Common myeloid progenitor, CD34-positive (primary cell): Measurements from ENCODE around the gene DFFA.

Experiments used
- CTCF ChIA-PET: fragments of 350-600 bp; sonication (Branson Sonifier 250); formaldehyde crosslinking; loops from one replicate; lab custom pipeline; 2021; ENCODE audit warnings: antibody characterized with exemption; lab: Charles Lee
- POLR2A ChIA-PET: fragments of 350-600 bp; sonication (Branson Sonifier 250); formaldehyde crosslinking; loops from one replicate; lab custom pipeline; 2021; ENCODE audit warnings: antibody characterized with exemption; lab: Charles Lee
- DNase-seq, 3 donors: peaks; one replicate each; pipeline versions ENCODE4 v3.0.0 to v3.0.0-alpha.2; 2013
- H3K27ac ChIP-seq, 2 experiments: 1 replicate in 1 of 2; 2 replicates in 1 of 2; pipeline ENCODE4 v1.7.0; 2013; ENCODE audit warnings: inconsistent platforms in 2 of 2, low read length in 2 of 2, mild to moderate bottlenecking in 2 of 2, low read depth in 1 of 2, moderate library complexity in 1 of 2; ENCODE audit not compliant: severe bottlenecking in 2 of 2, insufficient read depth in 1 of 2, poor library complexity in 1 of 2
- H3K27me3 ChIP-seq, 5 experiments: replicated peaks in 2 of 5; 1 replicate in 3 of 5; 2 replicates in 2 of 5; pipeline versions ENCODE4 v1.6.1 to v1.7.0; 2013; ENCODE audit warnings: low read length in 4 of 5, mild to moderate bottlenecking in 2 of 5, moderate library complexity in 2 of 5, inconsistent platforms in 1 of 5; ENCODE audit not compliant: insufficient read depth in 5 of 5, control insufficient read depth in 4 of 5
- H3K36me3 ChIP-seq, 4 experiments: 1 replicate in 2 of 4; 2 replicates in 2 of 4; pipeline versions ENCODE4 v1.6.1 to v1.7.0; 2013; ENCODE audit warnings: low read length in 3 of 4, control low read depth in 1 of 4, mild to moderate bottlenecking in 1 of 4; ENCODE audit not compliant: control insufficient read depth in 4 of 4, insufficient read depth in 4 of 4
- H3K4me1 ChIP-seq, 4 experiments: 1 replicate in 3 of 4; 2 replicates in 1 of 4; pipeline versions ENCODE4 v1.6.1 to v1.7.1; 2013; ENCODE audit warnings: low read length in 3 of 4, mild to moderate bottlenecking in 3 of 4, control low read depth in 1 of 4, inconsistent platforms in 1 of 4, moderate library complexity in 1 of 4; ENCODE audit not compliant: control insufficient read depth in 4 of 4, insufficient read depth in 4 of 4; ENCODE audit errors: control extremely low read depth in 1 of 4
- H3K4me3 ChIP-seq, 7 experiments: 1 replicate in 4 of 7; 2 replicates in 3 of 7; pipeline versions ENCODE4 v1.5.1 to v1.7.0; 2013; ENCODE audit warnings: mild to moderate bottlenecking in 7 of 7, low read length in 6 of 7, moderate library complexity in 6 of 7, inconsistent platforms in 2 of 7, low read depth in 2 of 7, control low read depth in 1 of 7; ENCODE audit not compliant: insufficient read depth in 4 of 7, control insufficient read depth in 1 of 7; ENCODE audit errors: extremely low read depth in 1 of 7
- H3K9me3 ChIP-seq, 5 experiments: 1 replicate in 4 of 5; 2 replicates in 1 of 5; pipeline versions ENCODE4 v1.6.1 to v1.7.1; 2013; ENCODE audit warnings: low read length in 4 of 5, mild to moderate bottlenecking in 2 of 5, inconsistent platforms in 1 of 5, low read depth in 1 of 5, moderate library complexity in 1 of 5; ENCODE audit not compliant: control insufficient read depth in 4 of 5, insufficient read depth in 2 of 5; ENCODE audit errors: control extremely low read depth in 1 of 5
- WGBS: methylation state at CpG from one replicate; pipeline ENCODE4 v1.1.5; 2013; ENCODE audit not compliant: insufficient coverage; 5-methylcytosine and 5-hydroxymethylcytosine counted together

DFFA gene

DNA sequence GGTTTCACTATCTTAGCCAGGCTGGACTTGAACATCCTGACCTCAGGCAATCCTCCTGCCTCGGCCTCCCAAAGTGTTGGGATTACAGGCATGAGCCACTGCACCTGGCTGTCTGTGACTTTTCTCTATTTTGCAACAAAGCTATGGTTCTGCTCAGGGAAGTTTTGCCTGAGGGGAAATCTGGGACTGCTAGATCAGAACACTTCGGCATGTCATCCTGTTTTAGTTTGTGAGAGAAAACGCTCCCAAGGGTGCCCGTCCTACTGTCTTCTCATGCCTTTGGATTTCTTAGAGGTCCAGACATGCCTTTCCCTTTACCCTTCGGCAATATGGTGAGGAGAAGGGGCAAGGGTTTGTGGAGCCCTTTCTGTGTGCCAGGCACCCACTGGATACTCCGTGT, 28.1 kb downstream of the DFFA start:
- POLR2A ChIA-PET, result no interaction called here
- WGBS, result 100% methylated on average over 6 of the region's 6 CpGs
- H3K36me3 ChIP-seq, result peaks cover 2 to 17% (median 12%) of the 10 kb centered on the region in 4 experiments
- H3K4me1 ChIP-seq, result no peaks in the 10 kb centered on the region
- no peaks in the 10 kb centered on the region for H3K9me3 ChIP-seq
- H3K27ac ChIP-seq, result no peak overlapping the region
- no peaks in the 10 kb centered on the region for H3K27me3 ChIP-seq
- CTCF ChIA-PET, result interaction anchor here (0.6 to 2.0 kb wide), 2 partner anchors 10 to 45 kb away, joined by 4 to 5 read pairs; partner anchors contain the start of gene PGD
- no peak overlapping the region for H3K4me3 ChIP-seq
- no peak for DNase-seq

DNA sequence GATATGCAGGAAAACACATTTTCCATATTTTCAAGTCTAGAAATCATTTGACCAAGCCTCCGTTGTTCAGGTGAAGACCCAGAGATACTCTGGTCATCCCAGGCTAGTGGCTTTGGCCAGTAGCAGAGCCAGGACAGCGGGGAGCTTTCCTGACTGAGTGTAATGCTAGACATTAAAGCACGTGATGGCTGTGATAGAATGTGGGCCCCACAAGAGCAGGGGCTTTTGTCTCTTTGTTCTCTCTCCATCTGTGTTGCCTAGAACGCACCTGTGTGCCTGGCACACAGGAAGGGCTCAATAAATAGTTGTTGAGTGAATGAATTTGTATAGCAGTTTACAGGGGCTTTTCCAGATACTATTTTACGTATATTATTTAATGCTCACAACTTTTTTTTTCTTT, 31.5 kb downstream of the DFFA start:
- WGBS, result 97% methylated on average over 3 of the region's 5 CpGs
- no peaks in the 10 kb centered on the region for H3K27me3 ChIP-seq
- peaks cover under 1 to 15% (median 10%) of the 10 kb centered on the region in 4 experiments for H3K36me3 ChIP-seq
- no peak for DNase-seq
- no peak overlapping the region for H3K27ac ChIP-seq
- POLR2A ChIA-PET, result no interaction called here
- H3K9me3 ChIP-seq, result no peaks in the 10 kb centered on the region
- CTCF ChIA-PET, result no interaction called here
- no peaks in the 10 kb centered on the region for H3K4me1 ChIP-seq
- H3K4me3 ChIP-seq, result no peak overlapping the region

DNA sequence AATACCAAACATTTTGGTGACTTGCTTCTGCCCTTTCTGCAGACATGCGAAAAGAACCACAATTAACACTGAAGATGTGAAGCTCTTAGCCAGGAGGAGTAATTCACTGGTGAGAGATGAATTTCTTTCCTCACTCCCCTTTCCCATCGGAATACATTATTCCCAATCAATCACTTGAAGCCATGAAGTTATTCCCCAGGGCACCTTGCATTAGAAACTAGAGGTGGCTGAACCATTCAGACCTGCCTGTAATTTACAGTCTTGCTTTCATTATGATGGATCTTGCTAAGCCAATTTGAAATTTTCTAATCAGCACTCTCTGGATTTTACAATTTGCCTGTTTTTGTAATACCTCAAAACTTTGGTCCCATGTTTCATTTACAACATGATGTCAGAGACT, 32.0 kb downstream of the DFFA start:
- no peaks in the 10 kb centered on the region for H3K4me1 ChIP-seq
- no peak overlapping the region for H3K27ac ChIP-seq
- ChIA-PET CTCF (interaction anchor here (1.6 kb wide), 1 partner anchor 10 kb away, joined by 4 read pairs; the partner anchor contains the start of gene CENPS), POLR2A (no interaction called here)
- H3K4me3 ChIP-seq, result no peak overlapping the region
- 87% methylated on average over 2 of the region's 2 CpGs for WGBS
- H3K36me3 ChIP-seq, result peaks cover 0 to 15% (median 10%) of the 10 kb centered on the region in 4 experiments
- no peaks in the 10 kb centered on the region for H3K9me3 ChIP-seq
- DNase-seq, result no peak
- no peaks in the 10 kb centered on the region for H3K27me3 ChIP-seq

DNA sequence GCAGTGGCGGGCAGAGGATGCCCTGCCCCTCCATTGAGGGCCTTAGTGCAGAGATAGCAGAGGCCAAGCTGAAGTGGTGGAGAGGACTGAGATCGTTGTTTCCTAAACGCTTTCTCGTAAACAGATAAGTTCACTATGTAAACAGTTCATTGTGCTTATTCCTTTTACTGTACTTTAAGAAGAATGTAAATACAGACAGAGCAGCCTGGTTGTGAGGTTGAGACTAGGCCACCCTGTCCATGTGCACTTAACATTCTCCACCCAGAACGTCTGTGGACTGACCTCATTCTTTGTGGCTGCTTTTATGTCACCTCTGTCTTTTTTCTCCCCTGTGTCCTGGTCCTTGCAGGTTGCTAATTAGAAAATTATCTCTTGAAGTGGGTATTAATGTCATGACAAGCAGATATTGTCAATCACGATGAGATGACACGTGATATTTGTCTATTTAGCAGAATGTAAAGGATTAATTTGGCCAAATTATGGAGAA, 33.6 kb downstream of the DFFA start:
- ChIA-PET POLR2A (no interaction called here), CTCF (interaction anchor here (1.0 to 1.6 kb wide), 2 partner anchors 8 to 56 kb away, joined by 4 to 7 read pairs; partner anchors contain the start of gene CENPS)
- WGBS, result 92% methylated on average over 4 of the region's 7 CpGs

DNA sequence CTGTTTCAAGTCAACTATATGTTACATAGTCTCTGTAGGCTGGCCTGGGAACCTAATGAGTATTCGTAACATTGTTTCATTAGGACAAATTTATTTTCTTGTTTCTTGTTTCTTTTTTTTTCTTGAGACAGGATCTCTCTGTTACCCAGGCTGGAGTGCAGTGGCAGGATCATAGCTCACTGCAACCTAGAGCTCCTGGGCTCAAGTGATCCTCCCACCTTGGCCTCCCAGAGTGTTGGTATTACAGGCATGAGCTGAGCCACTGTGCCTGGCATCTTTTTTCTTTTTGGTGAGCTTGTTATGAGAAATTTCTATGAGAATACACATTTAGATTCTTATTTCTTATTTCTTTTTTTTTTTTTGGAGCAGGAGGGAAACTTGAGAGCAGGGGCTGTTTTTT, 35.3 kb downstream of the DFFA start:
- DNase-seq, result no peak
- H3K27me3 ChIP-seq, result no peaks in the 10 kb centered on the region
- H3K4me3 ChIP-seq, result no peak overlapping the region
- CTCF ChIA-PET, result interaction anchor here (0.7 to 10.2 kb wide), 3 partner anchors 56 to 107 kb away, joined by 3 to 118 read pairs (median 5); no protein-coding TSS in a partner anchor
- no peak overlapping the region for H3K27ac ChIP-seq
- no peaks in the 10 kb centered on the region for H3K4me1 ChIP-seq
- WGBS, result 100% methylated on average over 1 of the region's 1 CpG
- H3K36me3 ChIP-seq, result peaks cover 0 to 13% (median 9%) of the 10 kb centered on the region in 4 experiments
- POLR2A ChIA-PET, result no interaction called here
- H3K9me3 ChIP-seq, result no peaks in the 10 kb centered on the region

More for the DNA sequence above, 33.6 kb downstream of the DFFA start:
- Histone ChIP-seq H3K4me3 (no peak overlapping the region), H3K4me1 (no peaks in the 10 kb centered on the region), H3K9me3 (no peaks in the 10 kb centered on the region), H3K36me3 (peaks cover 0 to 11% (median 9%) of the 10 kb centered on the region in 4 experiments), H3K27me3 (no peaks in the 10 kb centered on the region), H3K27ac (no peak overlapping the region)
- no peak for DNase-seq

DNA sequence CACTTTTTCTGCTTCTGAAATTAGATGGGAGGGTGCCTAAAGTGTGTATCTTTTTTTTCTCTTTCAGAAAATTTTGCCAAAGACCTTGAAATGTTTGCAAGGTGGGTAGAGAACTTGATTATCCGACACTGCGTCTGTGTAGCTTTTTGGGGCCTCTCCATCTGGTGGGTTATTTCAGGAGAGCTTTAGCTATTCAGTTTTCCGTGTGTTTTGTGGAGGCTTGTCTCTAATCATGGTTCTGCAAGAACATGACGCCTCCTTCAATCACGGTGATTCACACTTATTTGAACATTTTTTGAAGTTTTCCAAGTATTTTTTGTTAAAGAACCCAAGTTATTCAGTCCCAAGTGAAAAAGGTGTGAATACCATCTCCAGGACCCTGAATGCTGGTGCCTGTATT, 37.7 kb downstream of the DFFA start:
- Histone ChIP-seq H3K4me3 (no peak overlapping the region), H3K27me3 (no peaks in the 10 kb centered on the region), H3K9me3 (no peaks in the 10 kb centered on the region), H3K4me1 (peaks cover 3 to 18% (median 13%) of the 10 kb centered on the region in 4 experiments), H3K27ac (no peak overlapping the region), H3K36me3 (peaks cover 0 to 4% (median under 1%) of the 10 kb centered on the region in 4 experiments)
- 100% methylated on average over 1 of the region's 5 CpGs for WGBS
- POLR2A ChIA-PET, result interaction anchor here (0.7 kb wide), 1 partner anchor 33 kb away, joined by 3 read pairs; no protein-coding TSS in a partner anchor
- no peak for DNase-seq
- CTCF ChIA-PET, result interaction anchor here (1.9 to 10.2 kb wide), 3 partner anchors 10 to 59 kb away, joined by 4 to 118 read pairs (median 5); no protein-coding TSS in a partner anchor

DNA sequence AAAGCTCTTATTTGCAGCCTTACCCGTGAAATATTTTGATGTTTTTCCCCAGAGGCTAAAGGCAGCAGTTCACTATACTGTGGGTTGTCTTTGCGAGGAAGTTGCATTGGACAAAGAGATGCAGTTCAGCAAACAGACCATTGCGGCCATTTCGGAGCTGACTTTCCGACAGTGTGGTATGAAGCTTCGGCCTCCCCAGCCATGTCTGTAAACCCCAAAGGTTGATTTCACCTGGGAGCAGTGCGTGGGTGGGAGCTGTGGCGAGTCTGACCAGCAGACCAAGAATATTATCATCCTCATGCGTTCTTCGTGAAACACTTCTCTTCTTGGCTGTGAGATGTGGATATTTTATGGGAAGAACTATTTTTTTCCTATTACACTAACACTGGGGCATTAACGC, 38.5 kb downstream of the DFFA start:
- peaks cover 0 to 4% (median under 1%) of the 10 kb centered on the region in 4 experiments for H3K36me3 ChIP-seq
- POLR2A ChIA-PET, result interaction anchor here (0.7 kb wide), 1 partner anchor 108 kb away, joined by 3 read pairs; no protein-coding TSS in a partner anchor
- peaks cover 3 to 20% (median 14%) of the 10 kb centered on the region in 4 experiments for H3K4me1 ChIP-seq
- no peak overlapping the region for H3K4me3 ChIP-seq
- no peaks in the 10 kb centered on the region for H3K27me3 ChIP-seq
- H3K27ac ChIP-seq, result no peak overlapping the region
- CTCF ChIA-PET, result interaction anchor here (0.9 to 10.2 kb wide), 4 partner anchors 10 to 60 kb away, joined by 3 to 118 read pairs (median 4); no protein-coding TSS in a partner anchor
- H3K9me3 ChIP-seq, result no peaks in the 10 kb centered on the region
- no peak for DNase-seq
- WGBS, result 96% methylated on average over 6 of the region's 11 CpGs
